Ascending aorta (tissue), 2 donors: ENCODE measurements around the gene DPYSL3. TPM values are rescaled to one million over a fixed set of nuclear protein-coding genes. Genes with fewer than 3 reads are reported as not detected.

Experiments used
- DNase-seq, 2 donors: peaks; one replicate each; pipeline ENCODE4 v3.0.0-alpha.2; 2019; ENCODE audit warnings: low spot score in 2 of 2
- H3K27ac ChIP-seq, 2 donors: fragments of 200-600 bp; sonication (generic); one replicate each; pipeline ENCODE4 v1.5.1; 2016 to 2017; ENCODE audit warnings: mild to moderate bottlenecking in 1 of 2
- H3K27me3 ChIP-seq: fragments of 200-600 bp; sonication (generic); one replicate; pipeline ENCODE4 v1.5.1; 2017
- H3K36me3 ChIP-seq, 2 donors: fragments of 200-600 bp; sonication (generic); one replicate each; pipeline ENCODE4 v1.5.1; 2016
- H3K4me1 ChIP-seq, 2 donors: fragments of 200-600 bp; sonication (generic); one replicate each; pipeline ENCODE4 v1.5.1; 2016 to 2017; ENCODE audit warnings: mild to moderate bottlenecking in 1 of 2
- H3K4me3 ChIP-seq, 2 donors: fragments of 200-600 bp; sonication (generic); one replicate each; pipeline ENCODE4 v1.5.1; 2016 to 2017; ENCODE audit warnings: mild to moderate bottlenecking in 1 of 2
- H3K9me3 ChIP-seq, 2 donors: fragments of 200-600 bp; sonication (generic); one replicate each; pipeline ENCODE4 v1.5.1; 2016
- intact Hi-C: fragments of 100-400 bp; cut with DNase I; formaldehyde crosslinking; loops from one replicate; pipeline ENCODE4 v1.15.1; 2023
- total RNA-seq: library from RNA; depleted of rRNA; stranded (reverse); fragments of >200 nt; gene quantifications from one replicate; pipeline ENCODE4 v1.1.0, GENCODE V29; 2016
- TF ChIP-seq, protein P1 (sequence below), 3 experiments: fragments of 200-600 bp in 2 of 3; fragments of 450-650 bp in 1 of 3; sonication (generic) in 2 of 3; IDR thresholded peaks; one replicate each; pipeline ENCODE4 v1.5.1; 2016 to 2019; ENCODE audit warnings: antibody characterized with exemption in 3 of 3, mild to moderate bottlenecking in 1 of 3, moderate library complexity in 1 of 3

Gene DPYSL3
- total RNA-seq, 1 donor from 2014 or later, result 110 TPM

DNA sequence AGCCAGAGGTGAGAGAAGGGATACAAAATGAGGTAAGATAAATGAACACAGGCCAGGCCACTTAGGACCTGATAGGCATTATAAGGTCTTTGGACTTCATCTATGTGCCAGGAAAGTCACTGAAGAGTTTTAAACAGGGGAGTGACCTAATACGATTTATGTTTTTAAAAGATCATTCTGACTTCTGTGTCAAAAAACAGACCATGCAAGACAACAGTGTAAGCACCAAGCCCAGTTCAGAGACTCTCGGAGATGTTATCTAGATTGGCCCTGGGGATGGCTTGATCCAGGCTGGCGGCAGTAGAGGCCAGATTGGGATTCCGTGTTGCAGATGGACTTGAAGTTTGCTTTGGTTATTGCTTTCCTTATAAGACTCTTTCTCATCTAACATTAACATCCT lies 43.0 kb upstream of the DPYSL3 start:
- no peaks in the 10 kb centered on the region for H3K9me3 ChIP-seq
- no peak for DNase-seq
- intact Hi-C loops, result no loop called here
- H3K27ac ChIP-seq, result peak overlapping the region; percentile 60 to 86
- TF ChIP-seq, protein P1, sequence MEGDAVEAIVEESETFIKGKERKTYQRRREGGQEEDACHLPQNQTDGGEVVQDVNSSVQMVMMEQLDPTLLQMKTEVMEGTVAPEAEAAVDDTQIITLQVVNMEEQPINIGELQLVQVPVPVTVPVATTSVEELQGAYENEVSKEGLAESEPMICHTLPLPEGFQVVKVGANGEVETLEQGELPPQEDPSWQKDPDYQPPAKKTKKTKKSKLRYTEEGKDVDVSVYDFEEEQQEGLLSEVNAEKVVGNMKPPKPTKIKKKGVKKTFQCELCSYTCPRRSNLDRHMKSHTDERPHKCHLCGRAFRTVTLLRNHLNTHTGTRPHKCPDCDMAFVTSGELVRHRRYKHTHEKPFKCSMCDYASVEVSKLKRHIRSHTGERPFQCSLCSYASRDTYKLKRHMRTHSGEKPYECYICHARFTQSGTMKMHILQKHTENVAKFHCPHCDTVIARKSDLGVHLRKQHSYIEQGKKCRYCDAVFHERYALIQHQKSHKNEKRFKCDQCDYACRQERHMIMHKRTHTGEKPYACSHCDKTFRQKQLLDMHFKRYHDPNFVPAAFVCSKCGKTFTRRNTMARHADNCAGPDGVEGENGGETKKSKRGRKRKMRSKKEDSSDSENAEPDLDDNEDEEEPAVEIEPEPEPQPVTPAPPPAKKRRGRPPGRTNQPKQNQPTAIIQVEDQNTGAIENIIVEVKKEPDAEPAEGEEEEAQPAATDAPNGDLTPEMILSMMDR (IDR thresholded peaks at IDR 0.05), result no peak
- H3K4me3 ChIP-seq, result no peak overlapping the region
- H3K36me3 ChIP-seq, result no peaks in the 10 kb centered on the region
- peaks cover 2 to 15% of the 10 kb centered on the region in 2 donors for H3K4me1 ChIP-seq
- no peaks in the 10 kb centered on the region for H3K27me3 ChIP-seq

GRCh38 chr5:147551677-147552076 lies 41.8 kb upstream of the DPYSL3 start:
- H3K36me3 ChIP-seq, result no peaks in the 10 kb centered on the region

DNA sequence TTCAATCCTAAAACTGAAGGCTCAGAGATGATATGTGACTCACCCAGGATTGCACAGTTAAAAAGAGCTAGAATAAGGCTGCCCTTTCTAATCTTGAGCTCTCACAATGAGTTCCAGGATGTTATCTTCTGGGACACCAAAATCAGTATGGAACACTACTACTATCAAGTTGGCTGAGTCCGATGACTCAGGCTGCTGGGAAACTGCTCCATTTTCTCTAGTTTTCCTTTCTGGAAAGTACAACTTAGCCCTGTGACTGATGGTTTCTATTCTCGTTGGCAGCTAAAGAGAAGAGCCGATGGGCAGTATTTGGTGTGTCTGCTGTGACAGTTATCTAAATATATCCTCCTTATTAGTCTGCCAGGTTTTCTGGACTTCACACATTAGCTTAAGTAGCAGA lies 37.9 kb upstream of the DPYSL3 start:
- TF ChIP-seq, protein P1 (IDR thresholded peaks at IDR 0.05), result no peak
- DNase-seq, result peak in 1 of 2 donors; percentile 71
- intact Hi-C loops, result no loop called here
- Histone ChIP-seq H3K9me3 (no peaks in the 10 kb centered on the region), H3K27ac (peak overlapping the region; percentile 23 to 34), H3K4me1 (no peaks in the 10 kb centered on the region), H3K27me3 (no peaks in the 10 kb centered on the region), H3K36me3 (no peaks in the 10 kb centered on the region), H3K4me3 (no peak overlapping the region)

More at GRCh38 chr5:147551677-147552076, 41.8 kb upstream of the DPYSL3 start:
- Histone ChIP-seq H3K27me3 (no peaks in the 10 kb centered on the region), H3K4me1 (peaks cover 2 to 15% of the 10 kb centered on the region in 2 donors), H3K9me3 (no peaks in the 10 kb centered on the region), H3K4me3 (no peak overlapping the region), H3K27ac (no peak overlapping the region)
- no peak for DNase-seq
- intact Hi-C loops, result no loop called here
- TF ChIP-seq, protein P1 (IDR thresholded peaks at IDR 0.05), result no peak

GRCh38 chr5:147544556-147544955 lies 34.7 kb upstream of the DPYSL3 start:
- TF ChIP-seq, protein P1 (IDR thresholded peaks at IDR 0.05), result no peak

GRCh38 chr5:147539053-147539452 lies 29.2 kb upstream of the DPYSL3 start:
- Histone ChIP-seq H3K4me3 (no peak overlapping the region), H3K27me3 (no peaks in the 10 kb centered on the region), H3K4me1 (peaks cover 0 to 7% of the 10 kb centered on the region in 2 donors), H3K36me3 (no peaks in the 10 kb centered on the region), H3K9me3 (no peaks in the 10 kb centered on the region), H3K27ac (no peak overlapping the region)
- intact Hi-C loops, result no loop called here
- no peak for DNase-seq
- TF ChIP-seq, protein P1 (IDR thresholded peaks at IDR 0.05), result no peak

More at GRCh38 chr5:147544556-147544955, 34.7 kb upstream of the DPYSL3 start:
- DNase-seq, result no peak
- H3K4me1 ChIP-seq, result no peaks in the 10 kb centered on the region
- no peak overlapping the region for H3K4me3 ChIP-seq
- intact Hi-C loops, result no loop called here
- H3K36me3 ChIP-seq, result no peaks in the 10 kb centered on the region
- no peaks in the 10 kb centered on the region for H3K9me3 ChIP-seq
- H3K27ac ChIP-seq, result no peak overlapping the region
- no peaks in the 10 kb centered on the region for H3K27me3 ChIP-seq

GRCh38 chr5:147538236-147538635 lies 28.4 kb upstream of the DPYSL3 start:
- TF ChIP-seq, protein P1 (IDR thresholded peaks at IDR 0.05), result no peak
- H3K36me3 ChIP-seq, result no peaks in the 10 kb centered on the region

More at GRCh38 chr5:147538236-147538635, 28.4 kb upstream of the DPYSL3 start:
- H3K9me3 ChIP-seq, result no peaks in the 10 kb centered on the region
- no peak for DNase-seq
- H3K4me1 ChIP-seq, result peaks cover 0 to 7% of the 10 kb centered on the region in 2 donors
- H3K27me3 ChIP-seq, result no peaks in the 10 kb centered on the region
- no peak overlapping the region for H3K4me3 ChIP-seq
- H3K27ac ChIP-seq, result no peak overlapping the region
- intact Hi-C loops, result no loop called here
